Retina (tissue), 1 donor: ENCODE results near the gene TMEM131.
"Not testable (repeated sequence)": the region's sequence is repeated elsewhere in the genome, so short reads cannot be mapped to it uniquely, and the experiment has no call there.

Experiments used
- DNase-seq: peaks from one replicate; pipeline ENCODE4 v3.0.0-alpha.2; 2016

The TMEM131 gene

DNA sequence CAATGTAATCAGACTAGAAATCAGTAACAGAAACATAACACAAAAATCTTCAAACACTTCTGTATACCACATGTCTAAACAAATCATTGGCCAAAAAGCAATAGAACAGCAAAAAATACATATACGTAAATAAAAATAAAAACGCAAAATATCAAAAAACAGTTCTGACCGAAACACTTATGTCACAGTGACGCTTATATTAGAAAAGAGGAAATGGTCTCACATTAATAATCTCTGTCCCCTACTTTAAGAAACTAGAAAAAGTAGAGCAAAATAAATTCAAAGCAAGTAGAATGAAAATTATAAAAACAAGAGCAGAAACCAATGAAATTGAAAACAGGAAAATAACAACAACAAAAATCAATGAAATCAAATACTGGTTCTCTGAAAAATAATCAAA, 41.9 kb downstream of the TMEM131 start:
- DNase-seq: no peak

DNA sequence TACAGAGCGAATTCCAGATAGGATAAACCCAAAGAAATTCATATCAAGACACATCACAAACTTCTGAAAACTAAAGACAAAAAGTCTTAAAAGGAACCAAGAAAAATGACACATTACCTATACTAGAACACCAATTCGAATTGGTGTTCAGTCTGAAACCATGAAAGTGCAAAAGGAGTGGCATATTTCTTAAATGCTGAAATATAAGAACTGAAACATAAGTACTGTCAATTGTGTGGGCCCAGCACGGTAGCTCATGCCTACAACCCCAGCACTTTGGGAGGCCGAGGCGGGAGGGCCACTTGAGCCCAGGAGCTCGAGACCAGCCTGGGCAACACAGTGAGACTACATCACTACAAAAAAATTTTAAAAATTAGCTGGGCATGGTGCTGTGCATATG, 43.4 kb downstream of the TMEM131 start:
- DNase-seq: no peak

DNA sequence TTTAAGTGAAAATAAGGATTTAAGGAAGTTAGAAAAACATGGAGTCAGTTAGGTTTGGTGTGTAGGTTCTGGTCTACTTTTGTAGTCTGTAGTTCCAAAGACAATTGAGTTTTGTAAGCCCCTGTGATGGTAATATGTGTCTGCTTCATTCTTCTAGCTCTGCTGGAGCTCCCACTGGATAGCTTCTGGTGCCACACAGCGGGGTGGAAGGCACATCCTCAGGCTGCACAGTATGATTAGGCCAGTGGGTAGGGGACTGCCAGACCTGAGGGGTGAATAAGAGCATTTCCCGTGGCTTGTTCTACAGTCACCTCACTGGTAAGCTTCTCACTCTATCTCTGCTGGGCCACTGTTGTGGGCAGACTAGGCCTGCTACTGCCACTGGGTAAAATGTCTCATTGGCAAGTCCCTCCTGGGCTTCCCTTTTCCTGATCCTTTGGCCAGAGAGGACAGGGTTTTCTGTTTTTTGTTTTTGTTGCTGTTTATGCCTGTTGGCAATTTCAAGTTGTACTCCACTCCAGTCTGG, 44.5 kb downstream of the TMEM131 start:
- no peak for DNase-seq

DNA sequence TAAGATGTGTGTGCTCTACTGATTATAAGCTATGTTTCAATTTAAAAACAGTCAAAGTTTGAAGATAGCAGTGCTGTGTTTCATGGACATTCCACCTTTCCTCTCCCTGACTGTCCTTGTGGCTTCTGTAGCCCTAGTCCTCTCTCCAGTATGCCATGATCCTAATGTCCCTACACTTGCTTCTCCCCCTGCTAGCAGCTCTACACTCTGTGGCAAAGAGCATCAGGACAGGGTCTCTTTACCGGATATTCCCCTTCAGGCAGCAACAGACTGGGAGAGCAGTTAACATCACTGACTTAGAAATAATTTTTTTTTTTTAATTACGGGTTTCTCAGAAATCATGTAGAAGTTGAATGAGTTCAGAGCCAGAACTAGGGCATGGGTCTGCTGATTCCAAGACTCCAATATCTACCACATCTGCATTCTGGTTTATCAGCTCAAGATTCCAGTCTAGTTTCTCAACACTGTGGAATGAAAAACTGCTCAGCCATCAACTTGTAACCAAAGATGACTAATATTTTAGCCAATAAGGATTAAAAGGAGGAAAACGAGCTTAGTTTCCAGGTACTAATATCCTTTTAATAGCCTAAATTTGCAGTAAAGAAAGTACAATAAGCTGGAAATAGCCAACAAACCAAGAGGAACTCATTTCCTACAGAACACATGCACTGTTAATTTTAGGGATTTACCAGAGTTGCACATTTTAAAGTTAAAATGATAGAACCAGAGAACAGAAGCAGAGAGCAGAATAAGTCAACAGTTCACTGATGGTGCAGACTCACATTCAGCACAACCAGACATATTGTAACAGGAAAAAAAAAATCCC, 45.2 kb downstream of the TMEM131 start:
- no peak for DNase-seq

DNA sequence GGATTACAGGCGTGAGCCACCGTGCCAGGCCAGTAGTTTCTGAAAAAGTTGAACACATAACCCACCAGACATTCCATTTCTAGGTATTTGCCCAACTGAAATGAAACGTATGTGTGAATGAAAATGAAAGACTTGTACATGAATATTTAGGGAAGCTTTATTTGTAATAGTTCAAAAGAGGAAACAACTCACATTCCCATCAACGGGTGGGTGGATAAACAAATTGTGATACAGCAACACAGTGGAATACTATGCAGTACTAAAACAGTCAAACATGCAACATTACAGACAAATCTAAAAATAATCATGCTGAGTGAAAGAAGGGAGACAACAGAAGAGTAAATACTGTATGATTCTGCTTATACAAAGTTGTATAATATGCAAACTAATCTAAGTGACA, 46.8 kb downstream of the TMEM131 start:
- no peak for DNase-seq

DNA sequence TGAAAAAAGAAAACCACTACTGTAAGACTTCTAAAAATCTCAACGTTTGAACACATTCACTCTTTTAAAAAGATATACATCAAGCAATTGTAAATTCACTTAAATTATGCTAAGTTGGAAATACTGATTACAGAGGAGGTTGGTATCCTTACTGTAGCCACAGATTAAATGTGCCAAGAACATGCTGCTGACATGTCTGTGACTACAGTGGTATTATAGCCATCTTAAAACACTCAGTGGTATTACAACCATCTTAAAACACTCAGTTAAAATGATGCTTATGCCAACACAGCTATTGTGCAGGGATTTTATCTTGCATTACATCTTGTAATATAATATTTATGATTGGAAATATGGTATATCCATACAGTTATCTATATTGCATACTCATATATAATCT, 50.0 kb downstream of the TMEM131 start:
- DNase-seq: no peak

DNA sequence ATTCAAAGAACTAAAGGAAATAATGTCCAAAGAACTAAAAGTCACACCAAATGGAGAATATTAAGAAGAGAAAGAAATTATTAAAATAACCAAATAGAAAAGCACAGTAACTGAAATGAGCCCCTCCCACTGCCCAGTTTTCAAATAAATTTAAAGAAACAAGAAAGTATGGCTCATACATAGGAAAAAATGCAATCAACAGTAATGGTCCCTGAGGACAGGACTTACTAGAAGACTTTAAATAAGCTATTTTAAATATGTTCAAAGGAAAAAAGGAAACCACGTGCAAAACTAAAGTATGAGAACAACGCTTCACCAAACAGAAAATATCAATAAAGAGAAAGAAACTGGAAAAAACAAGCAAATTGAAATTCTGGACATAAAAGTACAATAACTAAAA, 58.9 kb downstream of the TMEM131 start:
- DNase-seq: no peak

DNA sequence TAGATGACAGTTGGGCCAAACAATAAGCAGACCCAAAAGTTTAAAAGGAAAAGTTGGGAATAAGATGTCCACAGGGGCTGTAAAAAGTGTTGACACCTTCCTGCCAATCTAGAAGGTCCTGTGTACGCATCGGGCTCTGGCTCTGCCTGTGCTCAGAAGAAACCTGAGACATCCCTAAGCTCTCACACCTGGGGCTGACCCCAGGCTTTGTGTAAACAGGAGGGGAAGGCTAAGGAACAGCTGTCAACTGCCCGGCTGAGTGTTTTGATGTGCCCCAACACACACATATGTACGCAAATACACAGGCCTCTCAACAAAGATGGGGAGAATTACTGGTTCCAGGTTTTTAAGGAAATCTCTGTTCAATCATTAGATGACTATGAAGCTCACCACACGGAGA, 59.5 kb downstream of the TMEM131 start:
- DNase-seq: peak; percentile 25

DNA sequence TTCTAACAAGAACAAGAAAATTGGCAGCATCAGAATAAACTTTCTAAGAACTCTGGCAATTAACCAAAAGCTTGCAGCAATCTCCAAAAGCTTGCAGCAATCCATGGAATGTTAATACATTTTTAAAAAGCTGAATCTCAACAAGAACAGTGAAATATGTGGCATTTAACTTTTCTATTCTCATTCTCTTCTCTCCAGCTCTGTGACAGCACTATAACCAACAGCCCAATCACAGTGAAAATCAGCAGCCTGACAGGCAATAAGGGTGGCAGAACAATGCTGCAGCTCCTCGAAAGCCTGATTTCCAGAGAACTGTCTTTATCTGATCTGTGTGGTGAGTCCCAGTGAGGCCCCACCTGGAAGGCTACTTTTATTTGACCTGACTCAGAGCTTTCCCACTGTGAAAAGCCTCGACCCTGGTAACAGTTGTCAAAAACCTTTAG, 60.0 kb downstream of the TMEM131 start:
- peak; percentile 19 for DNase-seq

DNA sequence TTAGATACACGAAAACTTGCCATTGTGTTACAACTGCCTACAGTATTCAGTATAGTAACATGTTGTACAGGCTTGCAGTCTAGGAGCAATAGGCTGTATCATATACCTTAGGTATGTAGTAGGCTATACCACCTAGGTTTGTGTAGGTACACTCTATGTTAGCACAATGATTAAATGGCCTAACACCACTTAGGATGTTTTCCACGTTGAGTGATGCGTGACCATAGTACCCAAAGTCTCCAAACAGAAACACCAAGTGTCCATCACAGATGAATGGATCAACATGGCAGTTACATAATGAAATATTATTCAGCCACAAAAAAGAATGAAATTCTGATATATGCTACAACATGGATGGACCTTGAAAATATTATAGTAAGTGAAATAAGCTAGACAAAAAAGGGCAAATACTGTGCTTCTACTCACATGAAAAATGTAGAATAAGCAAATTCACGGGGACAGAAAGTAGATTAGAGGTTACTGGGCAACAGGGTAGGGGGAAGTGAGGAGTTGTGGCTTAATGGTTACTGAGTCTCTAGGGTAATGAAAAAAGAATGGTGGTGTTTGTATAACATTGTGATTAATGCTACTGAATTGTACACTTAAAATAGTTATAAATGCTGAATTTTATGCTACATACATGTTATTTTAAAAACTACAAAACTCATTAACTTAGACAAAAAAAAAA, 62.6 kb downstream of the TMEM131 start:
- DNase-seq: no peak

DNA sequence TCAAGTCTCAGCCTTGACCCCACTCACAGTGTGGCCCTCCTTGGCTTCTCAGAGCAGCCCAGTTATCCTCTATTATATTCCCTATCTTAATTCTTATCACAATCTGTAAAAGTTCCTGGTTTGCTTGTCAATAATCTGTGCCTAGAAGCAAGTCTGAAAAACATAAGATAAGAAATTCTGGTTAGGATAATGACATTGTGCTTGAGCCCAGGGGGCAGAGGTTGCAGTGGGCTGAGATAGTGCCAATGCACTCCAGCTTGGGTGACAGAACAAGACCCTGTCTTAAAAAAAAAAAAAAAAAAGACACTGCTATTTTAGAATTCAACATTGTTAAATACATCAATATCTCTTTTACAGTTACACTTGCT, 63.9 kb downstream of the TMEM131 start:
- no peak for DNase-seq

DNA sequence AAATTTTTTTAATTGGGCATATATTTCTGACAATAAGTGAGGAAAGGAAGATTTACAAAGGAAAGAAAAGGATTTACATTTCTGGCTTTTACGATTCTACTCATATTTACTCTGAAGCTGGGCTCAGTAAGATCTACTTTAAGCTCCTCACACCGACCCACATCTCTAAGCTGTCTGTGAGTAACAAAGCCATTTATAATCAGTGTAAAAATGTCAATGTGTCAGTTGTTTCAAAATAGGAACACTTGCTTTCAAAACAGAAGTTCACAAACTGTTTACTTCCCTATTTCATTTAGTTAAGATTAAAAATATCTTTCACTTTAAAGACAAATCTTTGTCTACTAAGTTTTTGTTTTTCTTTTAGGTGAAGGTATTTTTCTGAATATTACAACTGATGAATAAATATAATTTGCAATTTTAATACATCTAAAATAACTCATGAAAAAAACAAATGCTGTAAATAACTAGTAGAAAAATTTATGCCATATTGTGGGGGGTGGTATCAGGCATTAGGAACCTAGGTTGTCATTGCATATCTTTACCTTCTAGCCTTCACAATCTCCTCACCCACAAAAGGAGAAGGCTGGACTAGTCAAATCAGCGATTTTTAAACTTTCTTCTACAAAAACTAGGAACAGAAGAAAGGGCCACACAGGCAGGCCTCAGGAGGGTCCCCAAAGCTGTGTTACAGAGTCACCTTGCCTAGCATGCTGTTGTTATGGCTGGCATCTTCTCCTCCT, 64.5 kb downstream of the TMEM131 start:
- no peak for DNase-seq

DNA sequence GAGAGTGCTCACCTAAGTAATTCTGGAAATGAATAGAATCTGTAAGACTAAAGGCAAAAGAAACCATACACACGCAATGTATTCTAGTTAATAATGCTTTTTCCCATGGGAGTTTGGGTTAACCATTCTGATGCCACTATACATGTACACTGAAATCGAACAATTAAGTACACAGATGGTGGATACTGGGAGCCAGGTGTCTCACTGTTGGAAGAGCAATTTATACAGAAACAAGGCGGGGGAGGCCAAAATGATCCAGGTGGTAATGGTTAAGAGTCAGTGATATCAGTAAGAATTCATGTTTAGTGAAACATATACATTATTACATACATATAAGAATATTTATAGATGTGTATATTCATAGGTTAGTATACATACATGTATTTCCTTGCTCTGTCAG, 67.2 kb downstream of the TMEM131 start:
- DNase-seq: no peak

DNA sequence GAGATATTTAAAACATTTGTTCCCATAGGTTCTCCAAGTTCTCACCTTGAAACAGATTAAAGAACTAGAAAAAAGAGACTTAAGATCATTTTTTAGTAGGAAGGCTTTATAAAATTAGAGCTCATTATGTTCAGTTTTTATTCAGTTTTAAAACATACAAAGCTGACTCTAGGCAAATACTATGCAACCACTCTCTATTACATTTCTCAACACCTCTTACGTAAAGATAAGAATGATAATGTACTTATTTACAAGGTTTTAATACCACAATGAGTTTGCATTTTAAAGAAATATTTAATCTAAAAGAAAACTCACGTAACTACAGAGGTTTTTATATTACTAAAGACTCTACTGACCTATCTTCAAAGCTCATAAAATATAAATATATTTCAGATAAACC, 68.8 kb downstream of the TMEM131 start:
- DNase-seq: no peak

DNA sequence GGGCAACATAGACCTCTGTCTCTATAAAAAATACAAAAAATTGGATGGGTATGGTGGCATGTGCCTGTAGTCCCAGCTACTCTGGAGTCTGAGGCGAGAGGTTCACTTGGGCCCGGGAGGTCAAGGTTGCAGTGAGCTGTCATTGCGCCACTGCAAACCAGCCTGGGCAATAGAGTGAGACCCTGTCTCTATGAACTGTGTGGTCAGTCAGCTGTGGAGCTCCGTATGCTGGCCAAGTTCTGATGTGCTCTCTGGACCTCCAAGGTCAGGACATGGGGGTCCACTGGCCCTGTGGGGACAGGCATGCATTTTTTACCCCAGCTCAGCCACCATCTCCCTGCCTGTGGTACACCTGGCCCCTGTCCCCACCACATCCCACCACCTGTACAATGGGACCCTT, 71.6 kb downstream of the TMEM131 start:
- no peak for DNase-seq

DNA sequence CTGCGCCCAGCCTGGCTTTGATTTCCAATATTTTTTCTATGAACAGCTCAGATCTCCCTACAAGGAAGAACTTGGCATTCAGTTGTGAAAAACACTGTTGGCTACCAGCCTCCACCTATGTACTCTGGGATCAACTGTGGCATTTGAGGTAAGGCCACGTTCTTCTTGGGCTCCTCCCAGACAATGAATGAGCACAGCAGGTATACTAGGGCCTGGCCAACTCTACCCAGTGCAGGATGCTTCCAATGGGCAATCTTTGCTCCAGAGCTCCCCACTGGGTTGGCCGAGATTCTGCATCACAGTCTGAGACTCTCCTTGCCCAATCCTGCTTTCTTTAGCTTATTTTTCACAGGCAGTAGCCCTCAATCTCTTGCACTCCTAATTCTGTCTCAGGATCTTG, 75.9 kb downstream of the TMEM131 start:
- no peak for DNase-seq

DNA sequence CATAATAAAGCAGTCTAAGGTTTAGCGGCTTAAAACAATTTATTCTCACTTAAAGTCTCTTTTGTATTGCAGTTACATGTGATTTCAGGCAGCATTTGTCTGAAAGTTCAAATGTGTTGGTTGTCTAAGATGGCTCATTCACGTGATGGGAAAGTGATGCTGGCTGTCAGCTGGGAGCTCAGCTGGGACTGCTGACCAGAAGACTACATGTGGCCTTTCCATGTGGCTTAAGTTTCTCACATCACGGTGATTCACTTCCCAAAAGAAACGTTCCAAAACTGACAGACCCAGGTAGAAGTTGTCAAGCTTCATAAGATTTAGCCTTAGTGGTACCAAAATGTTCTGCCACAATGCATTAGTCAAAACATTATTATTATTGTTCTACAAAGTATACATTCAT, 76.9 kb downstream of the TMEM131 start:
- no peak for DNase-seq

DNA sequence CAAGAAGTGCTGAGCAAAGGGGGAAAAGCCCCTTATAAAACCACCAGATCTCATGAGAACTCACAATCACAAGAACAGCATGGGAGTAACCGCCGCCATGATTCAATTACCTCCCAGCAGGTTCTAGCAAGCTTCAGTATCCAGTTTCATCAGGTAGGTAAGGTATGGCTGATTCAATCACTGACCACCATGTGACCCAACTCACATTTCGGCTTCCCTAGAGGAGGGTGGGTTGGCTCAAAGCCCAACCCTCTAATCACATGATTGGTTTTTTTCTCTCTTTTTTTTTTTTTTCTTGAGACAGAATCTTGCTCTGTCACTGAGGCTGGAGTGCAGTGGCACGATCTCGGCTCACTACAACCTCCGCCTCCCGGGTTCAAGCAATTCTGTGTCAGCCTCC, 78.1 kb downstream of the TMEM131 start:
- not testable (repeated sequence) for DNase-seq

DNA sequence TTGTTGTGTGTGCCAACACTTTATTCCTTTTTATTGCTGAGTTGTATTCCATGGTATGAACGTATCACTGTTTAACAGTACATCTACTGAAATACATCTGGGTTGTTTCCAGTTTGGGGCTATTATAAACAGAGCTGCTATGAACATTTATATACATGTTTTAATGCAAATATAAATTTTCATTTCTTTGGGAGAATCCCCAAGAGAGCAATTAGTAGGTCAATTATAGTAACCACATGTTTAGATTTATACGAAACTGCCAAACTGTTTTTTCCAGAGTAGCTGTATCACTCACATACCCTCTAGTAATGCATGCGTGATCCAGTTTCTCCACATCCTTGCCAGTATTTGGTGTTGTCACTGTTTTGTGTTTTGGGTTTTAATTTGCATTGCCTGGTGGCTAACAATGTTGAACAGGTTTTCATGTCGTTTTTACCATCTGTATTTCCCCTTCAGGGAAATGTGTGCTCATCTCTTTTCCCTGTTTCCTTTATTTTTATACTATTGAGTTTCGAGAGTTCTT, 81.0 kb downstream of the TMEM131 start:
- no peak for DNase-seq

DNA sequence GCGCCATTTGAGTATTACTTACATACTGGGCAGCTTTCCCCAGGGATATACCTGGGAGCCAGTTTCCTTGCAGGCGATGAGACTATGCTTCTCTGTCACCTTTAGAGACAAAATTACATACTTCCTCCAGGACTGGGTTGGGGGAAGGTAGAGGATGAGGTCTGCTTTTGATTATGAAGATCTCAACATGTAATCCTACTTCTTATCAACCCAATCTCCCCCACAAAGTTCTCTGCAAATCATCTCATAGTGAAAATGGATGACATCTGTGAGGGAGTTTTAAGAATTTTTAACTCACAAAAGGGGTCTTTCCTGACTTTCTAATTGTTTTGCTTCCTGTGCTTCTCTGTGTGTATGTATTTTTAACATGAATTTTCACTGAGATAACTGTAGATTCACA, 81.9 kb downstream of the TMEM131 start:
- no peak for DNase-seq

DNA sequence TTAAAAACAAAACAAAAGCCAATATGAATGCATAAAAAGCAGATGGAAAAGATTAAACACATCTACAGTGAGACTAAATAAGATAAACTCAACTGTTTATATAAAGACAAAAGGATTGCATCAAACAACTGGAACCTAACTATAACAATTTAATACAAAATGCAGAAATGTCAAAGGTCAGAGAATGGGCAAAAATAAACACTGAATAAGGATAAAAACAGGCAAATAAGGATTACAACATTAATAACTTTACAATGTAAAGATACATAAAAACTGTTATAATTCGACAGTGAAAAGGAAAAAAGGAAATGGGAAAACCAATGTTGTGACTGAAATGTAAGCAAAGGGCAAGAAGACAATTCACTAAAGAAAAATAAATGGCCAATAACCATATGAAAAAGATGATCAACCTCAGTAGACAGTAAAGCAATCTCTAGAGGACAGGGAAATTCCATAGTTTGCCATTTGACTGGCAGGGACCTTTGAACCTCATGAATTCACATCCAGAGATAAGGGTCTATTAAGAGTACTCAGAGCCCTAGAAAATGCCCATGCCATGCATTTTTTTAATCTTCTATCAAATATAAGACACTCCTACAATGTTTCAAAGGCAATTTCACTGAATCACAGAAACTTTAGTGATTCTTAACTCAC, 83.7 kb downstream of the TMEM131 start:
- DNase-seq: no peak

DNA sequence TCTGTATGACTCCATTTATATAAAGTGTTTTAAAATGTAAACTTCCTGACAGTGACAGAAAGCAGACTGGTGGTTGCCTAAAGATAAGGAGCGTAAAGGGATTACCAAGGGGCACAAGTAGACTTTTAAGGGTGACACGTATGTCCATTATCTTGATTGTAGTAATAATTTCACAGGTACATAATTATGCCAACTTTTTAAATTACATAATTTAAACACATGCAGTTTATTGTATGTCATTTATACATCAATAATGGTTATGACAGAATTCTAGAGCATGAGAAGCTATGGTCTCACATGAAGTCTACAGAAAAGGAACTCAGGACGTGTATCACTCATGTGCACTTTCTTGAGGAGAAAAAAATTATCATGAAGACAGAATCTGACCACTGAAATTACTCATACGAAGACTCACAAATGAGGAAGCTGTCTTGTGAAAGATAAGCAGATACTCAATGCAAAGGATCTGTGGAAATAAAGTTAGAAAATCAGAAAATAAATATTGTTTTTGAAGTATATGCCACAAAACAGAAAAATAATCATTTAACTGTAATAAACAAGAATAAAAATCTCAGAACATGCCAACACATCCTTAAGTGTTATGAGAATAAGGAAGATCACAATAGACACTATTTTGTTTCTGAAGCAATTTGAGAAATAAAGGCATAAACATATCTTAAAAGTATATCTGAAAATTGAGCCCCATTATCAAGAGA, 84.4 kb downstream of the TMEM131 start:
- DNase-seq: no peak
